Measurements from ENCODE around the gene GIMAP6. TPM values are rescaled to one million over a fixed set of nuclear protein-coding genes. Genes with fewer than 3 reads are reported as not detected.

GIMAP6 gene
- total RNA-seq, 1 experiment from 2014 or later: not detected

DNA sequence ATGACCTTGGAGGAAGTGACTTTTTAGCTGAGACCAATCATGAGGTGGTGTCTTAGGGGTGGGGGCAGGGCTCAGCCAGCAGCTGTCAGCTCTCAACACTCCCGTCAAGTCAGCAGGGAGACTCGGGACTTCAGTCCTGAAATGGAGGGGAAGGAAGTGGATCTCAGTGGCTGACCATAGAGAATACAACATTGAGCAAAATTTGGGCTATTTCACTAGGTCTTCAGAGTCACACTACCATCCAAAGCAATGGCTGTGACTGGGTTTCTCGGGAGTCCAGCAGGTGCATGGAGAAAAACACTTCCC lies 16.8 kb upstream of the GIMAP6 start:
- Histone ChIP-seq H3F3A (ENCODE audit: insufficient read depth, low read depth) (no peaks in the 10 kb centered on the region), H3K9me3 (ENCODE audit: insufficient read depth, low read depth) (no peaks in the 10 kb centered on the region), H3K4me3 (no peak overlapping the region), H3K27me3 (ENCODE audit: insufficient read depth, low read depth) (peaks cover 18% of the 10 kb centered on the region), H3K9me2 (ENCODE audit: insufficient read depth) (no peaks in the 10 kb centered on the region), H3K36me3 (ENCODE audit: low read depth) (no peaks in the 10 kb centered on the region), H2AFZ (no peak overlapping the region), H3K79me2 (ENCODE audit: low read depth) (no peaks in the 10 kb centered on the region), H4K20me1 (ENCODE audit: insufficient read depth) (no peaks in the 10 kb centered on the region), H3K27ac (no peak overlapping the region), H3K4me2 (no peak overlapping the region), H3K4me1 (replicated peaks; ENCODE audit: insufficient read depth) (no peaks in the 10 kb centered on the region)
- POLR2A ChIA-PET (ENCODE audit: unreplicated experiment): no interaction called here
- TF ChIP-seq EZH2 (IDR thresholded peaks at IDR 0.05; ENCODE audit: low read depth): no peak
- TF ChIP-seq, protein P1, sequence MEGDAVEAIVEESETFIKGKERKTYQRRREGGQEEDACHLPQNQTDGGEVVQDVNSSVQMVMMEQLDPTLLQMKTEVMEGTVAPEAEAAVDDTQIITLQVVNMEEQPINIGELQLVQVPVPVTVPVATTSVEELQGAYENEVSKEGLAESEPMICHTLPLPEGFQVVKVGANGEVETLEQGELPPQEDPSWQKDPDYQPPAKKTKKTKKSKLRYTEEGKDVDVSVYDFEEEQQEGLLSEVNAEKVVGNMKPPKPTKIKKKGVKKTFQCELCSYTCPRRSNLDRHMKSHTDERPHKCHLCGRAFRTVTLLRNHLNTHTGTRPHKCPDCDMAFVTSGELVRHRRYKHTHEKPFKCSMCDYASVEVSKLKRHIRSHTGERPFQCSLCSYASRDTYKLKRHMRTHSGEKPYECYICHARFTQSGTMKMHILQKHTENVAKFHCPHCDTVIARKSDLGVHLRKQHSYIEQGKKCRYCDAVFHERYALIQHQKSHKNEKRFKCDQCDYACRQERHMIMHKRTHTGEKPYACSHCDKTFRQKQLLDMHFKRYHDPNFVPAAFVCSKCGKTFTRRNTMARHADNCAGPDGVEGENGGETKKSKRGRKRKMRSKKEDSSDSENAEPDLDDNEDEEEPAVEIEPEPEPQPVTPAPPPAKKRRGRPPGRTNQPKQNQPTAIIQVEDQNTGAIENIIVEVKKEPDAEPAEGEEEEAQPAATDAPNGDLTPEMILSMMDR (conservative IDR thresholded peaks at IDR 0.05): no peak
- no peak for DNase-seq
- BruUV-seq (replicated peaks): no TSS peak
- intact Hi-C loops (cut with micrococcal nuclease; ENCODE audit: unreplicated experiment): no loop called here
- CTCF ChIA-PET: no interaction called here

DNA sequence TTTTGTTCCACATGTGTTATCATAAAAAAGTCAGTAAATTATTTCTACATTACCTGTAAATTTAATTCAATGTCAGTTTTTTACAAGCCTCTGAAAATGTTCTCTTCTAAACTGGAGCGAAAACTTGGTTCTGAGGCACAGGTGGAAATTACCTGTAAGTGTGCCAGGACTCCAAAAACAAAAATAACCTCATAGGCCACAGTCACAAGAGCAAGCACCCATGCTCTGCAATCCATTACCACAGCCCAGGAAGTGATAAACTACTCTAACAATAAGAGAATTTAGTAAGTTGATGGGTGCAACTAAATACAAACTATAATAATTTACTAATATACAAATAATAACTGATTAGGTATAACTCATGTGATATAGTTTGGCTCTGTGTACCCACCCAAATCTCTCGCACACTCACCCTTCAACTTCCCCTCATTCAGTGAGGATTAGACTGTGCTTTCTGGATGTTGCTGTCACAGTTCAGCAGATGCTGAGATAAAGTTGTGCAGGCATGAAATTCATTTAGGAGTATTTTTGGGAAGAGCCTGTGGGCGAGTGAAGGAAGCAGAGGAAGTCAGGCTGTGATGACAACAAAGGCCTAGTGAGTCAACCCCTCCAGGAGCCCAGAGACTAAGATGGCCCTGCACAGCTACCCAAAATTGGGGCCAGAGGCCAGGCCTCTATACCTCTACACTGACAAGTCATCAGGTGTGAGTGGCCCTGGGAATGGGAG lies 16.3 kb upstream of the GIMAP6 start:
- Histone ChIP-seq H3K79me2 (ENCODE audit: low read depth) (no peaks in the 10 kb centered on the region), H3K4me3 (no peak overlapping the region), H3K4me1 (replicated peaks; ENCODE audit: insufficient read depth) (no peaks in the 10 kb centered on the region), H2AFZ (no peak overlapping the region), H4K20me1 (ENCODE audit: insufficient read depth) (no peaks in the 10 kb centered on the region), H3F3A (ENCODE audit: insufficient read depth, low read depth) (no peaks in the 10 kb centered on the region), H3K4me2 (no peak overlapping the region), H3K9me3 (ENCODE audit: insufficient read depth, low read depth) (no peaks in the 10 kb centered on the region), H3K9me2 (ENCODE audit: insufficient read depth) (no peaks in the 10 kb centered on the region), H3K27ac (no peak overlapping the region), H3K27me3 (ENCODE audit: insufficient read depth, low read depth) (peaks cover 16% of the 10 kb centered on the region), H3K36me3 (ENCODE audit: low read depth) (no peaks in the 10 kb centered on the region)
- ChIA-PET POLR2A (ENCODE audit: unreplicated experiment) (no interaction called here), CTCF (no interaction called here)
- no TSS peak for BruUV-seq (replicated peaks)
- TF ChIP-seq, protein P1 (conservative IDR thresholded peaks at IDR 0.05): no peak
- no peak for TF ChIP-seq EZH2 (IDR thresholded peaks at IDR 0.05; ENCODE audit: low read depth)
- no peak for DNase-seq
- intact Hi-C loops (cut with micrococcal nuclease; ENCODE audit: unreplicated experiment): no loop called here

DNA sequence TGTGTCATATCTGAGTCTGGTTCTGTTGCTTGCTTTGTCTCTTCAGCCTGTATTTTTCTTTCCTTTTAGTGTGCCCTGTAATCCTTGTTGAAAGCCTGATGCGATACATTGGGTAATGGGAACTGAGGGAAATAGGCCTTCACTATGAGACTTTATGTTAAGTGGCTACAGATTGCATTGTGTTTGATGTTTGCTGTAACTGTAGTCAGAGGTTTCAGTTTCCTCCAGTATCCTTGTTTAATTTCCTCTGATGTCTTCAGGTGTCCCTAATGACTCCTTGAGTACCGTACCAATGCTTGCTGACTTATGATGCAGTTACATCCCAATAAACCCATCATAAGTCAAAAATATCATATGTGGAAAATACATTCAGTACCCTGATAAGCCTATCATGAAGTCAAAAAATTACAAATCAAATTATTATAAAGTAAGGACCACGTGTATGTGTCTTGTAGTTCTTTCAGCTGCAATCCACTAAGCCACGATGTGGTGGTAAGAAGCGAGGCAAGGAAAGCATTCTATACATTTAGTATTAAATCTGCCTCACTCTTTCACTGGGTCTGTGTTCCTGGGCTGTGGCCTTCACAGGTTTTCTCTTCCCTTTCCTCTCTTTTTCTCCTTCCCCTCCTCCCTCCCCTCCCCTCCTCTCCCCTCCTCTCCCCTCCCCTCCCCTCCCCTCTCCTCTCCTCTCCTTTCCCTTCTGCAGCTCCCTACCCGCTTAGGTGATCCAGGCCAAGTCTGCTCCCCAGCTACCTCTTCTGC lies 13.3 kb upstream of the GIMAP6 start:
- CTCF ChIA-PET: no interaction called here
- Histone ChIP-seq H3K9me3 (ENCODE audit: insufficient read depth, low read depth) (no peaks in the 10 kb centered on the region; the same call in 1 of the 2 replicates), H4K20me1 (ENCODE audit: insufficient read depth) (no peaks in the 10 kb centered on the region), H3K4me3 (no peak overlapping the region), H3F3A (ENCODE audit: insufficient read depth, low read depth) (no peaks in the 10 kb centered on the region), H3K79me2 (ENCODE audit: low read depth) (no peaks in the 10 kb centered on the region), H2AFZ (no peak overlapping the region), H3K36me3 (ENCODE audit: low read depth) (no peaks in the 10 kb centered on the region), H3K9me2 (ENCODE audit: insufficient read depth) (no peaks in the 10 kb centered on the region), H3K4me2 (no peak overlapping the region), H3K4me1 (replicated peaks; ENCODE audit: insufficient read depth) (no peaks in the 10 kb centered on the region), H3K27me3 (ENCODE audit: insufficient read depth, low read depth) (peaks cover 7% of the 10 kb centered on the region; the same call in 1 of the 2 replicates), H3K27ac (no peak overlapping the region)
- POLR2A ChIA-PET (ENCODE audit: unreplicated experiment): no interaction called here
- TF ChIP-seq EZH2 (IDR thresholded peaks at IDR 0.05; ENCODE audit: low read depth): no peak
- TF ChIP-seq, protein P1 (conservative IDR thresholded peaks at IDR 0.05): no peak
- intact Hi-C loops (cut with micrococcal nuclease; ENCODE audit: unreplicated experiment): no loop called here
- no TSS peak for BruUV-seq (replicated peaks)
- no peak for DNase-seq
